ENCODE results near the gene LRWD1. TPM values are rescaled to one million over a fixed set of nuclear protein-coding genes. Genes with fewer than 3 reads are reported as not detected.

Gene LRWD1
- total and polyA plus RNA-seq, 9 donors, result 3.4 to 26.2 (median 13.6) TPM

GRCh38 chr7:102447311-102447710, 17.5 kb upstream of the LRWD1 start:
- Histone ChIP-seq H3K36me3 (no peaks in the 10 kb centered on the region), H3K4me3 (no peak overlapping the region), H3K27ac (no peak overlapping the region), H3K27me3 (no peaks in the 10 kb centered on the region), H3K4me1 (ENCODE audit: insufficient read depth) (no peaks in the 10 kb centered on the region), H3K9me3 (no peaks in the 10 kb centered on the region)
- intact Hi-C loops (cut with DNase I), result no loop called here
- TF ChIP-seq EP300 (IDR thresholded peaks at IDR 0.05), result no peak
- TF ChIP-seq CTCF (IDR thresholded peaks at IDR 0.05), result no peak
- TF ChIP-seq POLR2A (IDR thresholded peaks at IDR 0.05), result no peak
- WGBS, 3 donors, result 84 to 88% (median 85%) methylated on average over 13 to 14 of the region's 14 CpGs
- no peak for DNase-seq

DNA sequence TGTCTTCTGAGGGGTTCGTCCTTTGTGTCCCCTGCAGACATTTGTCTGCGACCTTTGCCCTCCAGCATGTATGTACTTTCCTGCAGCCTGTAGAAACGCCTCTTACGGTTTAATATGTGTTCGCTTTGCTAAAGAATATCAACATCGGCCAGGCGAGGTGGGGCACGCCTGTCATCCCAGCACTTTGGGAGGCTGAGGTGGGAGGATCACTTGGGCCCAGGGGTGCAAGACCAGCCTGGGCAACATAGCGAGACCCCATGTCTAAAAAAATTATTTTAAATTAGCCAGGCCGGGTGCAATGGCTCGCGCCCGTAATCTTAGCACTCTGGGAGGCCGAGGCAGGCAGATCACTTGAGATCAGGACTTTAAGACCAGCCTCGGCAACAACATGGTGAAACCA, 15.6 kb upstream of the LRWD1 start:
- WGBS, 3 donors, result 96 to 98% (median 96%) methylated on average over 15 of the region's 15 CpGs
- no peaks in the 10 kb centered on the region for H3K36me3 ChIP-seq

GRCh38 chr7:102450242-102450641, 14.5 kb upstream of the LRWD1 start:
- WGBS, 3 donors, result 66 to 73% (median 67%) methylated on average over 6 of the region's 6 CpGs
- intact Hi-C loops (cut with DNase I), result no loop called here

More for the DNA sequence above, 15.6 kb upstream of the LRWD1 start:
- H3K27ac ChIP-seq, result no peak overlapping the region
- TF ChIP-seq POLR2A (IDR thresholded peaks at IDR 0.05), result no peak
- TF ChIP-seq CTCF (IDR thresholded peaks at IDR 0.05), result no peak
- TF ChIP-seq EP300 (IDR thresholded peaks at IDR 0.05), result no peak
- H3K4me1 ChIP-seq (ENCODE audit: insufficient read depth), result no peaks in the 10 kb centered on the region
- H3K27me3 ChIP-seq, result no peaks in the 10 kb centered on the region
- no peak for DNase-seq
- H3K9me3 ChIP-seq, result no peaks in the 10 kb centered on the region
- no peak overlapping the region for H3K4me3 ChIP-seq
- intact Hi-C loops (cut with DNase I), result no loop called here

DNA sequence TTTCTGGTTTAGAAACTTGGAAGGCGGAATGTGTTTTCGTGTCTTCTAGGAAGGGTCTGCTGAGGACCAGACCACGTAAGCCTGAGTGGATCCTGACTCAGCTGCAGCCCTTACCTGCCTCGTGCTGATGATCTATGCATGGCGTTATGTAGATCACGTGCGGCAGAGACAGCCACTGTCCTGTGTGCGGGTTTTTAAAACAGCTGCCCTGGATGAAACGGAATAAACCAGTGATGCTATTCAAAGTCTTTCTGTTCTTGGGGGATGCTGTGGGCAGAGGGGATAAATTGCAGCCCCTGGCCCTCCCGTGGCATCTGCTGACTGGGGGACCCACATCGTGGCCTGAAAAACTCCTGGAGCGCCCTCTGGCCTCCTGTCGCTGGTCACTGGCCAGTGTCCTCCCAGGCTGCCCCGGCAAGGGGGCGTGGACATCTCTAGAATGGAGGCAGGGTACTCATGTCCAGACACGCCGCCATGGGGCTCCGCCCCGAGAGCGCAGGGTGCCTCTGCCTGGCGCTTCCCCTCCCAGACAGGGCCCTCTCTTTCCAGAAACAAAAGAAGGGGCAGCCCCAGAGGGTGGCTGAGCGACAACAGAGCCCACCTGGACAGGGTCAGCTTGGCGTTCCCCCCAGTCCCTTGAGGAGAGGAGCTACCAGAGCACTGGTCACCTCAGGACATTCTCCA, 13.3 kb upstream of the LRWD1 start:
- intact Hi-C loops (cut with DNase I), result no loop called here
- DNase-seq, result no peak
- WGBS, 3 donors, result 29 to 42% (median 40%) methylated on average over 23 of the region's 23 CpGs
- no peak overlapping the region for H3K4me3 ChIP-seq
- H3K36me3 ChIP-seq, result no peaks in the 10 kb centered on the region
- H3K9me3 ChIP-seq, result no peaks in the 10 kb centered on the region
- H3K4me1 ChIP-seq (ENCODE audit: insufficient read depth), result no peaks in the 10 kb centered on the region
- no peaks in the 10 kb centered on the region for H3K27me3 ChIP-seq
- no peak overlapping the region for H3K27ac ChIP-seq
- TF ChIP-seq EP300 (IDR thresholded peaks at IDR 0.05), result no peak
- no peak for TF ChIP-seq POLR2A (IDR thresholded peaks at IDR 0.05)
- no peak for TF ChIP-seq CTCF (IDR thresholded peaks at IDR 0.05)

More at GRCh38 chr7:102450242-102450641, 14.5 kb upstream of the LRWD1 start:
- DNase-seq, result no peak
- no peak overlapping the region for H3K4me3 ChIP-seq
- H3K36me3 ChIP-seq, result no peaks in the 10 kb centered on the region
- H3K4me1 ChIP-seq (ENCODE audit: insufficient read depth), result no peaks in the 10 kb centered on the region
- TF ChIP-seq EP300 (IDR thresholded peaks at IDR 0.05) (no peak), CTCF (IDR thresholded peaks at IDR 0.05) (no peak), POLR2A (IDR thresholded peaks at IDR 0.05) (no peak)
- no peaks in the 10 kb centered on the region for H3K27me3 ChIP-seq
- no peak overlapping the region for H3K27ac ChIP-seq
- no peaks in the 10 kb centered on the region for H3K9me3 ChIP-seq
